ENCODE data around the gene SPIRE1.
A peak's percentile ranks its signal among the peaks of the same experiment; 100 is the strongest.

DNA sequence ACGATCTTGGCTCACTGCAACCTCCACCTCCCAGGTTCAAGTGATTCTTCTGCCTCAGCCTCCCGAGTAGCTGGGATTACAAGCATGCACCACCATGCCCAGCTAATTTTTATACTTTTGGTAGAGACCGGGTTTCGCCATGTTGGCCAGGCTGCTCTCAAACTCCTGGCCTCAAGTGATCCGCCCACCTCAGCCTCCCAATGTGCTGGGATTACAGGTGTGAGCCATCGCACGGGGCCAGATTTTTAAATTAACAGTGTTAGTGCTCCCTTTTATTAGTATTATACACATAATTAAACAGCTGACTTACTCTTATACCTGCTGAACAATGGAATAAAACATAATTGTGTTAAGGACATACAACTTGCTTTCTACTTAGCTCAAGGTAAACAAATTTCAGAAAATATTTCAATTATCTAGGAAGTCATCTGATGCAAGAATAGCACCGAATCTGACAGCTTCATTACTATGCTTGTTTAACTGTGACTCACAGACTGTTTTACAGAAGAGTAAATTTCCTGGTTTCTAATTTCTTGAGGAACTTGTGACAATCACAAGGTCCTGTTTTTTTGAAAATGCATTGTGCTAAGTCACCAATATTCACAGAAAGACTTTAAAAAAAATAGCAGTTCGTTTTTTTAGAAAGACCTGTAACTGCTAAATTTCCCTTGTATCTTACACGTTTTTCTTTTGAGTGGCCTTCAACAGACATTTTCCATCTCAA is 51.2 kb downstream of the SPIRE1 start:
- peak in 1 of 4 donors; percentile 73 for TF ChIP-seq EP300 (IDR thresholded peaks at IDR 0.05)
- TF ChIP-seq, protein P1, sequence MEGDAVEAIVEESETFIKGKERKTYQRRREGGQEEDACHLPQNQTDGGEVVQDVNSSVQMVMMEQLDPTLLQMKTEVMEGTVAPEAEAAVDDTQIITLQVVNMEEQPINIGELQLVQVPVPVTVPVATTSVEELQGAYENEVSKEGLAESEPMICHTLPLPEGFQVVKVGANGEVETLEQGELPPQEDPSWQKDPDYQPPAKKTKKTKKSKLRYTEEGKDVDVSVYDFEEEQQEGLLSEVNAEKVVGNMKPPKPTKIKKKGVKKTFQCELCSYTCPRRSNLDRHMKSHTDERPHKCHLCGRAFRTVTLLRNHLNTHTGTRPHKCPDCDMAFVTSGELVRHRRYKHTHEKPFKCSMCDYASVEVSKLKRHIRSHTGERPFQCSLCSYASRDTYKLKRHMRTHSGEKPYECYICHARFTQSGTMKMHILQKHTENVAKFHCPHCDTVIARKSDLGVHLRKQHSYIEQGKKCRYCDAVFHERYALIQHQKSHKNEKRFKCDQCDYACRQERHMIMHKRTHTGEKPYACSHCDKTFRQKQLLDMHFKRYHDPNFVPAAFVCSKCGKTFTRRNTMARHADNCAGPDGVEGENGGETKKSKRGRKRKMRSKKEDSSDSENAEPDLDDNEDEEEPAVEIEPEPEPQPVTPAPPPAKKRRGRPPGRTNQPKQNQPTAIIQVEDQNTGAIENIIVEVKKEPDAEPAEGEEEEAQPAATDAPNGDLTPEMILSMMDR (IDR thresholded peaks at IDR 0.05): no peak
- no peak for TF ChIP-seq POLR2AphosphoS5 (IDR thresholded peaks at IDR 0.05)
